Measurements from ENCODE around the gene CASK.

CASK gene

DNA sequence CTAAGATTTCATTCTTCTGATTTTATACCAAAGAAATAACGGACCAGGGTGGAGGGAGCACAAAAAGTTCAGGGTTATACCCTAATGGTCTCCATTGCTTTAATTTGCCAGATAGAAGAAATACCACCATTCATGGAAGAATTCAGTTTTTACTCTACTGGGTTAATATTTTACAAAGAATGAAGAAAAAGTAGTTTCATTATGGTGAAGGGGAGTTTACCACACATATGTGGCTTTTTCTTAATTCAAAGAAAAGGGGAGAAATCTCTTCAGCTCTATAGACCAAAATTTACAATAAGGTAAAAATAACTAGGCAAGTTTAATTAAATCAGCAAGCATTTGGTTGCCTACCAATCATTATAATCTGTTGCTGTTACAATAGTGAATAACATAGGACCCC lies 37.6 kb downstream of the CASK start:
- DNase-seq (ENCODE audit: low read depth in 1 of 2, low spot score in 1 of 2): no peak
- TF ChIP-seq, protein P1, sequence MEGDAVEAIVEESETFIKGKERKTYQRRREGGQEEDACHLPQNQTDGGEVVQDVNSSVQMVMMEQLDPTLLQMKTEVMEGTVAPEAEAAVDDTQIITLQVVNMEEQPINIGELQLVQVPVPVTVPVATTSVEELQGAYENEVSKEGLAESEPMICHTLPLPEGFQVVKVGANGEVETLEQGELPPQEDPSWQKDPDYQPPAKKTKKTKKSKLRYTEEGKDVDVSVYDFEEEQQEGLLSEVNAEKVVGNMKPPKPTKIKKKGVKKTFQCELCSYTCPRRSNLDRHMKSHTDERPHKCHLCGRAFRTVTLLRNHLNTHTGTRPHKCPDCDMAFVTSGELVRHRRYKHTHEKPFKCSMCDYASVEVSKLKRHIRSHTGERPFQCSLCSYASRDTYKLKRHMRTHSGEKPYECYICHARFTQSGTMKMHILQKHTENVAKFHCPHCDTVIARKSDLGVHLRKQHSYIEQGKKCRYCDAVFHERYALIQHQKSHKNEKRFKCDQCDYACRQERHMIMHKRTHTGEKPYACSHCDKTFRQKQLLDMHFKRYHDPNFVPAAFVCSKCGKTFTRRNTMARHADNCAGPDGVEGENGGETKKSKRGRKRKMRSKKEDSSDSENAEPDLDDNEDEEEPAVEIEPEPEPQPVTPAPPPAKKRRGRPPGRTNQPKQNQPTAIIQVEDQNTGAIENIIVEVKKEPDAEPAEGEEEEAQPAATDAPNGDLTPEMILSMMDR (IDR thresholded peaks at IDR 0.05; ENCODE audit: insufficient read depth, low read length): no peak
- Histone ChIP-seq H3K4me3 (replicated peaks; ENCODE audit: insufficient read depth, low read length) (no peak overlapping the region), H3K27me3 (ENCODE audit: insufficient read depth, poor library complexity, severe bottlenecking) (no peaks in the 10 kb centered on the region), H3K27ac (replicated peaks) (no peak overlapping the region)

DNA sequence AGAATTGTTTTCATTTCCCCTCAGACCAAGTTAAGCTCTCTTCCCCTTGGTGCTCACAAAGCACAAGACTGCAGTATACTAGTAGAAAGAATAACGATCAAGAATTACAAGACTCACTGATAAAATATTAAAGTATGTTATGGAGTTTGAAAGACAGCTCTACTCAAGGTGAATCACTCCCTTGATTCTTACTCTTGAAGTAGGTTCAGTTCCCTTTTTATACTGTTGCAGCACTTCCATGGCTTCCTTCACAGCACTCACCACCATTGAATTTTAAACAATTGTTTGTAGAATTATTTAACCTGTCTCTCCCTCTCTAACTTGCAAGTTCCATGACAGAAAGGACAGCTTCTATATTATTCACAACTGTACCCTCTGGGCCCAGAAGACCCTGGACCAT lies 42.2 kb downstream of the CASK start:
- Histone ChIP-seq H3K4me3 (replicated peaks; ENCODE audit: insufficient read depth, low read length) (no peak overlapping the region), H3K27ac (replicated peaks) (no peak overlapping the region), H3K27me3 (ENCODE audit: insufficient read depth, poor library complexity, severe bottlenecking) (peaks cover 2% of the 10 kb centered on the region)
- no peak for DNase-seq (ENCODE audit: low read depth in 1 of 2, low spot score in 1 of 2)
- TF ChIP-seq REST (IDR thresholded peaks at IDR 0.05; ENCODE audit: insufficient replicate concordance, low read depth): no peak
- TF ChIP-seq SPI1 (IDR thresholded peaks at IDR 0.05; ENCODE audit: borderline replicate concordance, low read depth): peak; percentile 63; the same call in 1 of the 2 replicates

DNA sequence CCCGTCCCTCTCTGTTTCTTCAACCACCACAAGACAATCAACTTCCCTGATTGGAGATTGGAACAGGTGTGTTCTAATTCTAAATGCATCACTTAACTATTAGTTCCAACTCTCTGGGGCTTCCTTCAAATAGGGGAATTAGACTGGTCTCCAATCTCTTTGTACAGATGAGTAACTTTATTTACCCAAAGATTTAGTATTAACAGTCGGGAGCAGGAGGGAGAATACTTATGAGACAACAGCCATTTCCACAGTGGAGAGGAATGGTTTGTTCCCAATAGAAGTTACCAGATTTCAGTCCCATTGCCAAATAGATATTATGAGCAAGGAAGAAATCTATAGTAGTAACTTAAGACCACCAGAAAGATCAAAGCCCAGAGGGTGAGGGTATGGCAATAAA lies 46.2 kb downstream of the CASK start:
- H3K27ac ChIP-seq (replicated peaks): no peak overlapping the region
- H3K27me3 ChIP-seq (ENCODE audit: insufficient read depth, poor library complexity, severe bottlenecking): peaks cover 2% of the 10 kb centered on the region
- no peak overlapping the region for H3K4me3 ChIP-seq (replicated peaks; ENCODE audit: insufficient read depth, low read length)
- TF ChIP-seq POLR2AphosphoS5 (IDR thresholded peaks at IDR 0.05; ENCODE audit: low read depth): no peak
- no peak for TF ChIP-seq REST (IDR thresholded peaks at IDR 0.05; ENCODE audit: insufficient replicate concordance, low read depth)
- no peak for TF ChIP-seq SPI1 (IDR thresholded peaks at IDR 0.05; ENCODE audit: borderline replicate concordance, low read depth)
- no peak for TF ChIP-seq GABPA (IDR thresholded peaks at IDR 0.05; ENCODE audit: low read depth)
- TF ChIP-seq, protein P1 (IDR thresholded peaks at IDR 0.05; ENCODE audit: insufficient read depth, low read length): no peak
- no peak for DNase-seq (ENCODE audit: low read depth in 1 of 2, low spot score in 1 of 2)

- Histone ChIP-seq H3K27ac (replicated peaks) (no peak overlapping the region), H3K4me3 (replicated peaks; ENCODE audit: insufficient read depth, low read length) (no peak overlapping the region), H3K27me3 (ENCODE audit: insufficient read depth, poor library complexity, severe bottlenecking) (peaks cover 2% of the 10 kb centered on the region)
- TF ChIP-seq POLR2AphosphoS5 (IDR thresholded peaks at IDR 0.05; ENCODE audit: low read depth) (no peak), GABPA (IDR thresholded peaks at IDR 0.05; ENCODE audit: low read depth) (no peak), SPI1 (IDR thresholded peaks at IDR 0.05; ENCODE audit: borderline replicate concordance, low read depth) (no peak), REST (IDR thresholded peaks at IDR 0.05; ENCODE audit: insufficient replicate concordance, low read depth) (no peak)
- TF ChIP-seq, protein P1 (IDR thresholded peaks at IDR 0.05; ENCODE audit: insufficient read depth, low read length): no peak
- DNase-seq (ENCODE audit: low read depth in 1 of 2, low spot score in 1 of 2): no peak
Observed at GRCh38 chrX:41875142-41875541, 48.2 kb downstream of the CASK start.
